Testis (tissue), 3 donors: ENCODE measurements around the gene FRMD8. TPM values are rescaled to one million over a fixed set of nuclear protein-coding genes. Genes with fewer than 3 reads are reported as not detected.

Experiments used
- DNase-seq: peaks from one replicate; pipeline ENCODE4 v3.0.0-alpha.2; 2019
- H3K27ac ChIP-seq, 2 donors: fragments of 200-600 bp; sonication (generic); one replicate each; pipeline ENCODE4 v1.5.1; 2019
- H3K27me3 ChIP-seq: fragments of 200-600 bp; sonication (generic); one replicate; pipeline ENCODE4 v1.5.1; 2019
- H3K36me3 ChIP-seq: fragments of 200-600 bp; sonication (generic); one replicate; pipeline ENCODE4 v1.5.1; 2017; ENCODE audit warnings: low read depth; ENCODE audit errors: missing control alignments
- H3K4me1 ChIP-seq: fragments of 200-600 bp; sonication (generic); one replicate; pipeline ENCODE4 v1.5.1; 2019
- H3K4me3 ChIP-seq, 2 donors: fragments of 200-600 bp; sonication (generic); one replicate each; pipeline ENCODE4 v1.5.1; 2017 to 2019
- H3K9me3 ChIP-seq: fragments of 200-600 bp; sonication (generic); one replicate; pipeline ENCODE4 v1.5.1; 2017
- POLR2A ChIP-seq: fragments of 450-650 bp; IDR thresholded peaks from one replicate; pipeline ENCODE4 v1.6.1; 2017; ENCODE audit warnings: antibody characterized with exemption, mild to moderate bottlenecking, moderate library complexity
- WGBS, 2 donors: methylation state at CpG; one replicate each; pipeline ENCODE4 v1.1.5; 2018; 5-methylcytosine and 5-hydroxymethylcytosine counted together
- intact Hi-C: fragments of 100-400 bp; cut with DNase I; formaldehyde crosslinking; loops from one replicate; pipeline ENCODE4 v1.15.1; 2023; ENCODE audit warnings: low total_unique reads
- polyA plus RNA-seq: library from polyadenylated mRNA; stranded (reverse); fragments of 350-450 nt; fragmentation: Illumina TruSeq; extraction: RNeasy Lipid Tissue Mini Kit (QIAGEN cat#74804); gene quantifications from one replicate; pipeline ENCODE4 v1.2.3, GENCODE V29; 2014; ENCODE audit warnings: low read depth, low replicate concordance; ENCODE audit not compliant: insufficient read depth
- total RNA-seq, 2 donors: library from RNA; depleted of rRNA; stranded (reverse); fragments of >200 nt; gene quantifications; one replicate each; pipeline ENCODE4 v1.2.3, GENCODE V29; 2016
- TF ChIP-seq, protein P1 (sequence below), 3 experiments: fragments of 450-650 bp in 2 of 3; fragments of 200-600 bp in 1 of 3; sonication (generic) in 1 of 3; IDR thresholded peaks; one replicate each; pipeline ENCODE4 v1.5.1; 2016 to 2019; ENCODE audit warnings: antibody characterized with exemption in 3 of 3, mild to moderate bottlenecking in 2 of 3, moderate library complexity in 1 of 3

The FRMD8 gene
- total and polyA plus RNA-seq, 3 donors from 2014 or later, result 31.4 to 118 (median 92.5) TPM

DNA sequence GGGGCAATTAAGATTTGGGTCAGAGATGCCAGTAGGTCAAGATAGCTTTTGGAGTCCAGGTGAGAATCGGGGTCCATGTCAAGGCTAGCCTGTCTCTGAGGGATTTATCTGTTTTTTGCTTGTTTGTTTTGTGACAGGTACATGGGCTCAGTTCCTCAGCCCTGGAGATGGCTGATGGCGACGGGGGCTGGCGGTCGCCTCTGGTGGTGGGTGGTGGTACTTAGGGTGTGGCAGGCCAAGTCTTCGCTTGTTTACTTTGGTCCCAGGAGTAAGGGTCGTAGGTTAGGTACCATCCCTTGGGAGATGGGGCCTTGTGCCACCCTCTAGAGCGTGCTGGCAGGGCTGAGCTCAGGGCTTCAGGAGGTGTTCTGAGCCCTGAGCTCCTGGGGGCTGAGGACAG is 8.7 kb upstream of the FRMD8 start:
- H3K27ac ChIP-seq, result no peak overlapping the region

DNA sequence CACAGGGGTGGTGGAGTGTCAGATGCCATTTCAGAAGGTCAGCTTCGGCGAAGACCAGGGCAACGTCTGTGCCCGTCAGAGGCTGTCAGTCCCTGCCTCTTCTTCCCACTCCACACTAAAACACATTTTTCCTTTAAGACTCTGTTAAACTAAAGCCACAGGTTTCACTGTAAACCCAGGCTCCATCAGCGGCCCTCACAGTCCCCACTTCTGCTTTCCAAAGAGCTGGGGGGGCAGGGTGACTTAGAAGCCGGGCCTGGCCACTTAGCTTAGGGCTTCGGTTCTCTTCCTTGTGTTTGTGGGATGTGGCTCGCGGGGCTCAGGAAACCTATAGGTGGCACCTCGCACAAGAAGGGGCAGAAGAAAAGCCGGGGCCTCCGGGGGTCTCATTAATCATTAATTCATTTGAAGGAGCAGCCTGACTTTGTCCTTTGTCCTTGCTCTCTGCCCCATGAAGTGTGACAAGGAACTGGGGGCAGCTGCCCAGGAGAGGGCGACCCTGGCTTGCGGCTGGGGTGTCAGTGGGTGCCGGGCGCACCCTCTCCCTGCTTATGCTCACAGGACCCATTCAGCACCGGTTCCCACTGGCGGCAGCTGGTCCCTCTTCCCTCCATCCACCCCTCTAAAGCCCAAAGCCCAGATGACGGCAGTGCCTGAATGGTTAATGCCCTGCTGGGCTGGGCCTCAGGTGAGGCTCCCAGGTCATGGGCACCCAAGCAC is 8.1 kb upstream of the FRMD8 start:
- Histone ChIP-seq H3K27ac (no peak overlapping the region), H3K36me3 (no peaks in the 10 kb centered on the region), H3K4me1 (peaks cover 17% of the 10 kb centered on the region), H3K9me3 (no peaks in the 10 kb centered on the region), H3K4me3 (no peak overlapping the region), H3K27me3 (no peaks in the 10 kb centered on the region)
- WGBS, 2 donors, result 76 to 83% methylated on average over 16 to 17 of the region's 19 CpGs
- TF ChIP-seq, protein P1, sequence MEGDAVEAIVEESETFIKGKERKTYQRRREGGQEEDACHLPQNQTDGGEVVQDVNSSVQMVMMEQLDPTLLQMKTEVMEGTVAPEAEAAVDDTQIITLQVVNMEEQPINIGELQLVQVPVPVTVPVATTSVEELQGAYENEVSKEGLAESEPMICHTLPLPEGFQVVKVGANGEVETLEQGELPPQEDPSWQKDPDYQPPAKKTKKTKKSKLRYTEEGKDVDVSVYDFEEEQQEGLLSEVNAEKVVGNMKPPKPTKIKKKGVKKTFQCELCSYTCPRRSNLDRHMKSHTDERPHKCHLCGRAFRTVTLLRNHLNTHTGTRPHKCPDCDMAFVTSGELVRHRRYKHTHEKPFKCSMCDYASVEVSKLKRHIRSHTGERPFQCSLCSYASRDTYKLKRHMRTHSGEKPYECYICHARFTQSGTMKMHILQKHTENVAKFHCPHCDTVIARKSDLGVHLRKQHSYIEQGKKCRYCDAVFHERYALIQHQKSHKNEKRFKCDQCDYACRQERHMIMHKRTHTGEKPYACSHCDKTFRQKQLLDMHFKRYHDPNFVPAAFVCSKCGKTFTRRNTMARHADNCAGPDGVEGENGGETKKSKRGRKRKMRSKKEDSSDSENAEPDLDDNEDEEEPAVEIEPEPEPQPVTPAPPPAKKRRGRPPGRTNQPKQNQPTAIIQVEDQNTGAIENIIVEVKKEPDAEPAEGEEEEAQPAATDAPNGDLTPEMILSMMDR (IDR thresholded peaks at IDR 0.05), result no peak
- TF ChIP-seq POLR2A, result no peak
- intact Hi-C loops, result no loop called here
- DNase-seq, result no peak

More for the DNA sequence above, 8.7 kb upstream of the FRMD8 start:
- intact Hi-C loops, result no loop called here
- no peak for DNase-seq
- WGBS, 2 donors, result 95 to 100% methylated on average over 1 to 8 of the region's 8 CpGs
- H3K9me3 ChIP-seq, result no peaks in the 10 kb centered on the region
- H3K27me3 ChIP-seq, result no peaks in the 10 kb centered on the region
- peaks cover 12% of the 10 kb centered on the region for H3K4me1 ChIP-seq
- no peak for TF ChIP-seq POLR2A
- TF ChIP-seq, protein P1 (IDR thresholded peaks at IDR 0.05), result no peak
- H3K36me3 ChIP-seq, result no peaks in the 10 kb centered on the region
- H3K4me3 ChIP-seq, result no peak overlapping the region

DNA sequence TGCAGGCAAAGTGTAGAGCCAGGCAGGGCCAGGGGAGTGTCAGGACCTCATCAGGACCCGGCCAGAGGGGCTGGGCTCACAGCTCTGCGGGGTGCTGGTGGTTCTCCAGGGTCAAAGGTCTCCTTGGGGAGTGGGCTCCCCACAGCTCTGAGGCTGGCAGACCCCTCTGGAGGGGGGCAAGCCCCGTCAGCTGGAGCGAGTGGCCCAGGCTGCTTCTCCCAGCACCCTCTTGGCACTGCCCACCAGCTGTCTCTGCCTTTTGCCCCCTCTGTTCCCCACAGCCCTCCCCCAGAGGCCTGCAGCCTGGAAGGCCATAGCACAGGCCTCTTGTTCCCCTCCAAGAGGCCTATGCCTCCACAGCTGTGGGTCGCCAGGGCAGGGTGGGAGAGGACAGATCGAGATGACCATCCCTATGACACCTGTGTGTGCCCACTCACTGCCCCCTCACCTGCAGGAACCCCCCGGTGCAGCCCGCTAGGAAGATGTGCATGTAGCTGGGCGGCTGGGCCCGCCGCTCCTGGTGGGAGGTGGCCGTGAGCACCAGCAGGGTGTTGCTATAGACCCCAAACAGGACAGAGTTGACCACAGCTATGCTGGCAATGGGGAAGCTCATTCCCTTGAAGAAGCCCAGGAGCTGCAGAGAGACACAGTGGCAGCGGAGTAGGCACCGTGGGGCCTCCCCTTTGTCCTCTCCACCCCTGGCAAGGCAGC is 7.4 kb upstream of the FRMD8 start:
- no peaks in the 10 kb centered on the region for H3K27me3 ChIP-seq
- H3K9me3 ChIP-seq, result no peaks in the 10 kb centered on the region
- no peak overlapping the region for H3K4me3 ChIP-seq
- 80 to 86% methylated on average over 2 to 14 of the region's 14 CpGs for WGBS, 2 donors
- H3K36me3 ChIP-seq, result no peaks in the 10 kb centered on the region
- no peak for DNase-seq
- intact Hi-C loops, result no loop called here
- TF ChIP-seq POLR2A, result no peak
- TF ChIP-seq, protein P1 (IDR thresholded peaks at IDR 0.05), result no peak
- H3K27ac ChIP-seq, result no peak overlapping the region
- peaks cover 19% of the 10 kb centered on the region for H3K4me1 ChIP-seq

DNA sequence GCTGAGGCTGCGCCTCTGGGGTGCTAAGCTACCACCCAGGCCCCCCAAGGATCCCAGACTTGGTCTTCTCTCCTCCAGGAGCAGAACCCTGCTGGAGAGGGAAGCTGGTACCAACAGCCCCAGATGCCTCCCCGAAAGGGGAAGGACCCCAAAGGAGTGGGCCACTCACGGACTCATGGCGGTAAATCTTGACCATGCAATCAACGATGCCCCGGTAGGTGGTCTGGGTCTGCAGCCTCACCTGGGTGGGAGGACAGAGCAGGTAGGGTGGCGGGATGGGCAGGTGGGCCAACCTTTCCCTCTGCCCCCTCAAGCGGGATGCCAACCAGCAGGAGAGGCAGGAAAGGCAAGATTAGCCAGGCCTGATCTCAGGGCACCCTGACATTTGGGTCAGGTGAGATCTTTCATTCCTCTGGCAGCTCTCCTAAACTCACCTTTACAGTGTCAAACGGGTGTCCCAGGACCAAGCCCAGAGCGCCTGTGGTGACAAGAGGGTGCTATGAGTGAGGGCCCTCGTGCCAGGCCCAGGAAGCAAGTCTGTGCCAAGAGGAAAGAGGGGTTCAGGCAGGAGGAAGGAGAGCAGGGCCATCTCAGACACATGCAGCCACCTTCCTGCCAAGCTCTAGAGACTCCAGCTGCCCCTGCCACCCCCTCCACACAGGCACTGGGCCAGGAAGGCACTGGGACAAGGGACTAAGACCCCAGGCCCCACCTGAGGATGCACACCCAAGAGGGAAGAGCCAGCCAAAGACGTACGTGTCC is 6.6 kb upstream of the FRMD8 start:
- H3K27ac ChIP-seq, result no peak overlapping the region
- TF ChIP-seq, protein P1 (IDR thresholded peaks at IDR 0.05), result no peak
- no peak for TF ChIP-seq POLR2A

More for the DNA sequence above, 6.6 kb upstream of the FRMD8 start:
- WGBS, 2 donors, result 84 to 95% methylated on average over 11 to 13 of the region's 13 CpGs
- H3K36me3 ChIP-seq, result no peaks in the 10 kb centered on the region
- H3K4me3 ChIP-seq, result no peak overlapping the region
- intact Hi-C loops, result no loop called here
- H3K4me1 ChIP-seq, result peaks cover 19% of the 10 kb centered on the region
- DNase-seq, result no peak
- H3K27me3 ChIP-seq, result no peaks in the 10 kb centered on the region
- no peaks in the 10 kb centered on the region for H3K9me3 ChIP-seq
